ENCODE results near the gene TPP2. TPM values are rescaled to one million over a fixed set of nuclear protein-coding genes. Genes with fewer than 3 reads are reported as not detected.

TPP2 gene
- total RNA-seq, 1 experiment from 2014 or later = 36.7 TPM

DNA sequence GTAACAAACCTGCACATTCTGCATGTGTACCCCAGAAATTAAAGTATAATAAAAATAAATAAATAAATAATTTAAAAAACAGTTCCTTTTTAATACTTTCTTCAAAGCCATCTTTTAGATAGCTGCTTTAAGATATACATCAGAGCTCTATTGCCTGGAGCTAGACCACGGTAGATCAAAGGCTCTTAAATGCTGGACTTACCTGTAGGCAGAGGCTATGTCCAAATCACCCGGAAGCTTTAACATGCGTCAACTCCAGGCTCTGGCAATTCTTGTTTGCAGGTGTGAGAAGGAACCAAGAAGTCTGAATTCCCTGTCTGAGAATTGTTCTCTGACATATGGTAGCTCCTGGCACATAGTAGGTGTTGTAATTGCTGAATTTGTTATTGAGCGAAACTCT is 99.7 kb downstream of the TPP2 start:
- ChIA-PET CTCF (no interaction called here), RAD21 (ENCODE audit: low non-redundant PET in 1 of 2, low total read pairs in 2 of 2, uncharacterized antibody in 2 of 2, unreplicated experiment in 2 of 2) (no interaction called here), POLR2A (no interaction called here)
- no peak overlapping the region for H3K27ac ChIP-seq (ENCODE audit: low read depth, low read length)
- no peaks in the 10 kb centered on the region for H3K9me2 ChIP-seq (ENCODE audit: insufficient read depth)
- no peaks in the 10 kb centered on the region for H4K20me1 ChIP-seq (ENCODE audit: insufficient read depth)
- H3K9ac ChIP-seq (ENCODE audit: low read length) = no peak overlapping the region
- no peak overlapping the region for H3K4me2 ChIP-seq (ENCODE audit: low read length)
- H3K79me2 ChIP-seq (ENCODE audit: insufficient read depth, low read length) = no peaks in the 10 kb centered on the region
- intact Hi-C loops (cut with micrococcal nuclease) = no loop called here
- H3K4me3 ChIP-seq (replicated peaks in 1 of 2; ENCODE audit: low read depth in 1 of 2, low read length in 2 of 2) = no peak overlapping the region
- no peaks in the 10 kb centered on the region for H3K36me3 ChIP-seq (ENCODE audit: control insufficient read depth in 1 of 2, insufficient read depth in 2 of 2, low read length in 2 of 2)
- ATAC-seq (no peak), DNase-seq (ENCODE audit: low read depth, low spot score) (no peak)
- no peak for TF ChIP-seq FOSL1 (IDR thresholded peaks at IDR 0.05; ENCODE audit: low read depth)
- H2AFZ ChIP-seq (ENCODE audit: low read depth, low read length, poor library complexity, severe bottlenecking) = no peak overlapping the region
- peaks cover 31% of the 10 kb centered on the region for H3K27me3 ChIP-seq (ENCODE audit: insufficient read depth, low read length)
- no peaks in the 10 kb centered on the region; a peak in 2 of 4 replicates for H3K9me3 ChIP-seq (ENCODE audit: control insufficient read depth in 1 of 2, insufficient read depth in 1 of 2, low read depth in 1 of 2, low read length in 2 of 2)
- BruUV-seq (replicated peaks) = no TSS peak
- H3K4me1 ChIP-seq (ENCODE audit: control insufficient read depth in 1 of 2, insufficient read depth in 2 of 2, low read length in 2 of 2) = no peaks in the 10 kb centered on the region

DNA sequence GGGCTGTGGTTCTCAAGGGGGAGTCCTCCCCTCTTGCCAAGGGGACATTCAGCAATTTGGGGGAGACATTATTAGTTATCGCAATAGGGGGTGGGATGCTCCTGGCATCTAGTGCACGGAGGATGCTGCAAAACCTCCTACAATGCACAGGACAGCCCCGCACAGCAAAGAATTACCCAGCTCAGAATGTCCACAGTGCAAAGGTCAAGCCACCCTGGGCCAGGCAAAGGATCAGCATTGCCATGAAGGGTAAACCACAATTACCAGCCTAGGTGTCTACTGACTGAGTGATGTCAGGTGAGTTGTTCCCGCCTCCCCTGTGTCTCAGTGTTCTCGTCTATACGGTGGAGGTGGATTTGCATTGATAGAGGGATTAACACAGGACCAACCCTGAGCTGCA is 100.5 kb downstream of the TPP2 start:
- BruUV-seq (replicated peaks) = no TSS peak
- Histone ChIP-seq H3K4me2 (ENCODE audit: low read length) (no peak overlapping the region), H3K27me3 (ENCODE audit: insufficient read depth, low read length) (peaks cover 25% of the 10 kb centered on the region), H3K9me2 (ENCODE audit: insufficient read depth) (no peaks in the 10 kb centered on the region), H3K36me3 (ENCODE audit: control insufficient read depth in 1 of 2, insufficient read depth in 2 of 2, low read length in 2 of 2) (no peaks in the 10 kb centered on the region), H3K4me1 (ENCODE audit: control insufficient read depth in 1 of 2, insufficient read depth in 2 of 2, low read length in 2 of 2) (no peaks in the 10 kb centered on the region), H3K79me2 (ENCODE audit: insufficient read depth, low read length) (no peaks in the 10 kb centered on the region), H3K9ac (ENCODE audit: low read length) (no peak overlapping the region), H3K4me3 (replicated peaks in 1 of 2; ENCODE audit: low read depth in 1 of 2, low read length in 2 of 2) (no peak overlapping the region), H2AFZ (ENCODE audit: low read depth, low read length, poor library complexity, severe bottlenecking) (no peak overlapping the region), H4K20me1 (ENCODE audit: insufficient read depth) (no peaks in the 10 kb centered on the region), H3K27ac (ENCODE audit: low read depth, low read length) (no peak overlapping the region), H3K9me3 (ENCODE audit: control insufficient read depth in 1 of 2, insufficient read depth in 1 of 2, low read depth in 1 of 2, low read length in 2 of 2) (no peaks in the 10 kb centered on the region; a peak in 2 of 4 replicates)
- CTCF ChIA-PET = no interaction called here
- POLR2A ChIA-PET = no interaction called here
- TF ChIP-seq ZNF274 (IDR thresholded peaks at IDR 0.05; ENCODE audit: low read depth, low read length) = no peak
- TF ChIP-seq POLR2AphosphoS5 (IDR thresholded peaks at IDR 0.05; ENCODE audit: low read depth, low read length) = no peak
- RAD21 ChIA-PET (ENCODE audit: low non-redundant PET in 1 of 2, low total read pairs in 2 of 2, uncharacterized antibody in 2 of 2, unreplicated experiment in 2 of 2) = no interaction called here
- ATAC-seq (no peak), DNase-seq (ENCODE audit: low read depth, low spot score) (no peak)
- intact Hi-C loops (cut with micrococcal nuclease) = no loop called here
